OCI-LY7 (cell line): ENCODE results near the gene XDH. TPM values are rescaled to one million over a fixed set of nuclear protein-coding genes. Genes with fewer than 3 reads are reported as not detected.

Experiments used
- BruUV-seq: library from RNA; stranded (reverse); fragments of 400-500 nt; replicated peaks from 2 replicates; lab custom pipeline; 2021; lab: Mats Ljungman, UMichigan
- CTCF ChIA-PET: fragments of 300-600 bp; sonication (Branson Sonifier 250); formaldehyde crosslinking; loops from one replicate; lab custom pipeline; 2022; ENCODE audit warnings: antibody characterized with exemption; ENCODE audit not compliant: unreplicated experiment; lab: Charles Lee
- POLR2A ChIA-PET: fragments of 300-600 bp; sonication (Branson Sonifier 250); formaldehyde crosslinking; loops from one replicate; lab custom pipeline; 2022; ENCODE audit warnings: antibody characterized with exemption; lab: Charles Lee
- DNase-seq: peaks from one replicate; pipeline ENCODE4 v3.0.0-alpha.2; 2015; ENCODE audit warnings: low spot score
- H2AFZ ChIP-seq: fragments of 200-600 bp; sonication (generic), shearing (Covaris generic); 2 replicates; pipeline ENCODE4 v1.6.1; 2014; ENCODE audit warnings: mild to moderate bottlenecking, antibody characterized with exemption, low read length, moderate library complexity
- H3K27ac ChIP-seq: fragments of 200-600 bp; sonication (generic); 2 replicates; pipeline ENCODE4 v1.5.1; 2014; ENCODE audit warnings: mixed run types, low read depth, mild to moderate bottlenecking, moderate library complexity, low read length, inconsistent platforms; ENCODE audit not compliant: poor library complexity, severe bottlenecking
- H3K36me3 ChIP-seq: fragments of 200-600 bp; sonication (generic); 2 replicates; pipeline ENCODE4 v1.6.1; 2014; ENCODE audit warnings: mild to moderate bottlenecking, antibody characterized with exemption, low read length, moderate library complexity, mixed read lengths; ENCODE audit not compliant: insufficient read depth
- H3K4me1 ChIP-seq: fragments of 200-600 bp; sonication (generic); 2 replicates; pipeline ENCODE4 v1.5.1; 2014; ENCODE audit warnings: mild to moderate bottlenecking, low read length; ENCODE audit not compliant: insufficient read depth, poor library complexity, severe bottlenecking
- H3K4me2 ChIP-seq: fragments of 200-600 bp; sonication (generic); 2 replicates; pipeline ENCODE4 v1.6.1; 2014; ENCODE audit warnings: mild to moderate bottlenecking, low read length
- H3K4me3 ChIP-seq: fragments of 200-600 bp; sonication (generic); 2 replicates; pipeline ENCODE4 v1.5.1; 2014; ENCODE audit warnings: mild to moderate bottlenecking, low read depth, low read length; ENCODE audit not compliant: poor library complexity, severe bottlenecking
- H3K79me2 ChIP-seq: fragments of 200-600 bp; sonication (generic); 2 replicates; pipeline ENCODE4 v1.6.1; 2016; ENCODE audit warnings: low read depth, mild to moderate bottlenecking, low read length, moderate library complexity, mixed read lengths; ENCODE audit not compliant: insufficient read depth
- H3K9me2 ChIP-seq: fragments of 200-600 bp; sonication (generic); 2 replicates; pipeline ENCODE4 v1.6.1; 2016; ENCODE audit warnings: mild to moderate bottlenecking, low read length, mixed read lengths; ENCODE audit not compliant: insufficient read depth
- H3K9me3 ChIP-seq: fragments of 200-600 bp; sonication (generic); 2 replicates; pipeline ENCODE4 v1.6.1; 2014; ENCODE audit warnings: mild to moderate bottlenecking, mixed run types, low read length, mixed read lengths
- H4K20me1 ChIP-seq: fragments of 200-600 bp; sonication (generic); 2 replicates; pipeline ENCODE4 v1.6.1; 2014; ENCODE audit warnings: mild to moderate bottlenecking, antibody characterized with exemption, low read length, moderate library complexity, mixed read lengths; ENCODE audit not compliant: insufficient read depth
- EZH2phosphoT487 ChIP-seq: fragments of 200-600 bp; sonication (generic); IDR thresholded peaks from 2 replicates; pipeline ENCODE4 v1.6.1; 2018; ENCODE audit warnings: low read depth, borderline replicate concordance, mild to moderate bottlenecking, mixed run types, antibody characterized with exemption, low read length, moderate library complexity, mixed read lengths
- intact Hi-C: fragments of 100-400 bp; cut with micrococcal nuclease; formaldehyde crosslinking; loops from one replicate; pipeline ENCODE4 v1.10.0; 2022; ENCODE audit not compliant: unreplicated experiment
- total RNA-seq, 2 experiments: library from RNA; depleted of rRNA in 1 of 2; stranded (reverse); fragments of >200 nt in 1 of 2; shearing (Covaris generic) in 1 of 2; gene quantifications; 2 replicates each; pipeline ENCODE4 v1.2.3, GENCODE V29; 2014 to 2022
- TF ChIP-seq, protein P1 (sequence below): fragments of 200-600 bp; sonication (generic); conservative IDR thresholded peaks from 2 replicates; pipeline ENCODE4 v1.5.1; 2014; ENCODE audit warnings: mild to moderate bottlenecking, antibody characterized with exemption, low read length, moderate library complexity, mixed read lengths

XDH gene
- total RNA-seq, 2 experiments from 2014 or later: not detected

DNA sequence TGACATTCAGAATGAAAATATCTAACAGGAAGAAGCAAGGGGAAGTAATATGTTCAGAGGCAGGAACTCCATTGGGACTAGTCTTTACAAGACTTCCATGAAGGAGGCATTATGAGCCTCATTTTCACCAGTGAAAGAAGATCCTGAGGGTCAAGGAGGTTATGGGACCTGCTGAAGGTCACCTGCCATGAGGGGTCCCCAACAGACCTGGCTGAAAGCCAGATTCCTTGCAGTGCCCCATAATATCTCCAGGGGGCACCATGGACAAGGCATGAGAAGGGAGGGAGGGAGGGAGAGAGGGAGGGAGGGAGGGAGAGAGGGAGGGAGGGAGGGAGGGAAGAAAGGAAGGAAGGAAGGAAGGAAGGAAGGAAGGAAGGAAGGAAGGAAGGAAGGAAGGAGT lies 27.9 kb downstream of the XDH start:
- Histone ChIP-seq H2AFZ (no peak overlapping the region), H4K20me1 (no peaks in the 10 kb centered on the region), H3K4me2 (no peak overlapping the region), H3K9me3 (no peaks in the 10 kb centered on the region), H3K27ac (no peak overlapping the region), H3K36me3 (no peaks in the 10 kb centered on the region), H3K4me1 (no peaks in the 10 kb centered on the region), H3K4me3 (no peak overlapping the region), H3K79me2 (no peaks in the 10 kb centered on the region), H3K9me2 (no peaks in the 10 kb centered on the region)
- POLR2A ChIA-PET: interaction anchor here (0.6 kb wide), 1 partner anchor 271 kb away, joined by 3 read pairs; no protein-coding TSS in a partner anchor
- CTCF ChIA-PET: no interaction called here
- TF ChIP-seq, protein P1, sequence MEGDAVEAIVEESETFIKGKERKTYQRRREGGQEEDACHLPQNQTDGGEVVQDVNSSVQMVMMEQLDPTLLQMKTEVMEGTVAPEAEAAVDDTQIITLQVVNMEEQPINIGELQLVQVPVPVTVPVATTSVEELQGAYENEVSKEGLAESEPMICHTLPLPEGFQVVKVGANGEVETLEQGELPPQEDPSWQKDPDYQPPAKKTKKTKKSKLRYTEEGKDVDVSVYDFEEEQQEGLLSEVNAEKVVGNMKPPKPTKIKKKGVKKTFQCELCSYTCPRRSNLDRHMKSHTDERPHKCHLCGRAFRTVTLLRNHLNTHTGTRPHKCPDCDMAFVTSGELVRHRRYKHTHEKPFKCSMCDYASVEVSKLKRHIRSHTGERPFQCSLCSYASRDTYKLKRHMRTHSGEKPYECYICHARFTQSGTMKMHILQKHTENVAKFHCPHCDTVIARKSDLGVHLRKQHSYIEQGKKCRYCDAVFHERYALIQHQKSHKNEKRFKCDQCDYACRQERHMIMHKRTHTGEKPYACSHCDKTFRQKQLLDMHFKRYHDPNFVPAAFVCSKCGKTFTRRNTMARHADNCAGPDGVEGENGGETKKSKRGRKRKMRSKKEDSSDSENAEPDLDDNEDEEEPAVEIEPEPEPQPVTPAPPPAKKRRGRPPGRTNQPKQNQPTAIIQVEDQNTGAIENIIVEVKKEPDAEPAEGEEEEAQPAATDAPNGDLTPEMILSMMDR: no peak
- no peak for TF ChIP-seq EZH2phosphoT487
- DNase-seq: peak; percentile 10
- no TSS peak for BruUV-seq
- intact Hi-C loops: no loop called here

DNA sequence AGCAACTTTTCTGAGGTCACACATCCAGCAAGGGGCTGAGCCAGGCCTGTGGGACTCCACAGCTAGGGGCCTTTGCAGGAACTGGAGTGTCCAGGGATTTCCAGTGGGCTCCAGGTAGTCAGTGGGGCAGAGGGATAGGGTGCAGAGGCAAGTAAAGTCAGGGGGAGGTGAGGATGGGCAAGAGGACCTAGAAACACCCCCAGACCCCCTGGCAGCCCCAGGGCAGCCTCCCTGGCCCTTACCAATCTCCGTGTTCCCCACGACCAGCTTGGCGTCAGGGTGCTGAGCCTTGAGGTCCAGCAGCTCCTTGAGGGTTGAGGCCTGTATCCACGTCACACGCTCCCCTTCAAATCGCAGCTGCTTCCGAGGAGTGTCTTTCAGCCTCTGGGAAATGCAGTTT lies 28.4 kb downstream of the XDH start:
- TF ChIP-seq, protein P1: no peak
- TF ChIP-seq EZH2phosphoT487: no peak
- BruUV-seq: no TSS peak
- no peak overlapping the region for H3K4me2 ChIP-seq
- no peaks in the 10 kb centered on the region for H3K9me2 ChIP-seq
- H3K9me3 ChIP-seq: no peaks in the 10 kb centered on the region
- H3K79me2 ChIP-seq: no peaks in the 10 kb centered on the region
- H4K20me1 ChIP-seq: no peaks in the 10 kb centered on the region
- no peak for DNase-seq
- no peak overlapping the region for H3K4me3 ChIP-seq
- no peaks in the 10 kb centered on the region for H3K4me1 ChIP-seq
- H2AFZ ChIP-seq: no peak overlapping the region
- intact Hi-C loops: no loop called here
- POLR2A ChIA-PET: no interaction called here
- H3K27ac ChIP-seq: no peak overlapping the region
- no peaks in the 10 kb centered on the region for H3K36me3 ChIP-seq
- CTCF ChIA-PET: no interaction called here

DNA sequence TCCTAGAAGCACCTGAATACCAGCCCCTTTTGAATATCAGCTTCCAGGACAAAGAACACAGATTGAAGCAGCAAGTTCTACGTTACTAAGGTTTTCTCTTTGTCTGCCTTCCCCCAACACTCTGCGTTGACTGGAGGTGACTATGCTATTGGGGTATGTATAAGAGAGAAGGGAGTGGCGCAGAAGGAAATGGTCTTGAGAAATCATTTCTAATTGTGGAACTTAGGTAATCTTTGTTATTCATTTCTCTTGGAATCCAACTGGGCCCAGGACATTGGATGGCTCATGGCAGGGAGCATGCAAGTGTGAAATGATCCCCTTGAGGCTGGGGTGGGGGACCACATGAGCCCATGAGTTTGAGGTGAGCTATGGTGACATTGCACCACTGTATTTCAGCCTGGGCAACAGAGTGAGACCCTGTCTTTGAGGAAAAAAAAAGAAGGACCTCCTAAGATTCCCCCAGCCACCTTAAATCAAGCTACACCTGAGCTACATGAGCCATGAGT lies 29.7 kb downstream of the XDH start:
- H3K36me3 ChIP-seq: no peaks in the 10 kb centered on the region
- no peaks in the 10 kb centered on the region for H3K9me2 ChIP-seq
- H3K4me1 ChIP-seq: no peaks in the 10 kb centered on the region
- no peak overlapping the region for H2AFZ ChIP-seq
- CTCF ChIA-PET: no interaction called here
- no peak overlapping the region for H3K27ac ChIP-seq
- no peaks in the 10 kb centered on the region for H3K9me3 ChIP-seq
- no peak overlapping the region for H3K4me3 ChIP-seq
- H3K79me2 ChIP-seq: no peaks in the 10 kb centered on the region
- intact Hi-C loops: no loop called here
- no peaks in the 10 kb centered on the region for H4K20me1 ChIP-seq
- no peak overlapping the region for H3K4me2 ChIP-seq
- POLR2A ChIA-PET: no interaction called here
- no peak for DNase-seq
- no TSS peak for BruUV-seq
- no peak for TF ChIP-seq EZH2phosphoT487
- TF ChIP-seq, protein P1: no peak
